Measurements from ENCODE around the gene ARHGDIG. TPM values are rescaled to one million over a fixed set of nuclear protein-coding genes. Genes with fewer than 3 reads are reported as not detected.
"Not testable (repeated sequence)": the region's sequence is repeated elsewhere in the genome, so short reads cannot be mapped to it uniquely, and the experiment has no call there.

The ARHGDIG gene
- total RNA-seq, 1 donor from 2014 or later, result not detected

GRCh38 chr16:252366-253337, 27.7 kb upstream of the ARHGDIG start:
- H3K4me3 Mint-ChIP-seq (ENCODE audit: unreplicated experiment), result no peak overlapping the region
- no peak for DNase-seq (ENCODE audit: low spot score)
- peaks cover 17% of the 10 kb centered on the region for H3K4me1 Mint-ChIP-seq (ENCODE audit: unreplicated experiment)
- H3K36me3 Mint-ChIP-seq (ENCODE audit: low read depth, unreplicated experiment), result peaks cover 9% of the 10 kb centered on the region
- no peak for TF ChIP-seq CTCF (IDR thresholded peaks at IDR 0.05; ENCODE audit: unreplicated experiment)
- H3K27me3 Mint-ChIP-seq (ENCODE audit: unreplicated experiment), result peaks cover 7% of the 10 kb centered on the region
- H3K27ac Mint-ChIP-seq (ENCODE audit: unreplicated experiment), result no peak overlapping the region
- no peaks in the 10 kb centered on the region for H3K9me3 Mint-ChIP-seq (ENCODE audit: unreplicated experiment)

GRCh38 chr16:253833-254232, 26.6 kb upstream of the ARHGDIG start:
- peaks cover 6% of the 10 kb centered on the region for H3K27me3 Mint-ChIP-seq (ENCODE audit: unreplicated experiment)
- peak; percentile 12 for DNase-seq (ENCODE audit: low spot score)
- H3K27ac Mint-ChIP-seq (ENCODE audit: unreplicated experiment), result peak overlapping the region; percentile 72
- TF ChIP-seq CTCF (IDR thresholded peaks at IDR 0.05; ENCODE audit: unreplicated experiment), result no peak
- H3K36me3 Mint-ChIP-seq (ENCODE audit: low read depth, unreplicated experiment), result peaks cover 9% of the 10 kb centered on the region
- no peaks in the 10 kb centered on the region for H3K9me3 Mint-ChIP-seq (ENCODE audit: unreplicated experiment)
- no peak overlapping the region for H3K4me3 Mint-ChIP-seq (ENCODE audit: unreplicated experiment)
- peaks cover 17% of the 10 kb centered on the region for H3K4me1 Mint-ChIP-seq (ENCODE audit: unreplicated experiment)

DNA sequence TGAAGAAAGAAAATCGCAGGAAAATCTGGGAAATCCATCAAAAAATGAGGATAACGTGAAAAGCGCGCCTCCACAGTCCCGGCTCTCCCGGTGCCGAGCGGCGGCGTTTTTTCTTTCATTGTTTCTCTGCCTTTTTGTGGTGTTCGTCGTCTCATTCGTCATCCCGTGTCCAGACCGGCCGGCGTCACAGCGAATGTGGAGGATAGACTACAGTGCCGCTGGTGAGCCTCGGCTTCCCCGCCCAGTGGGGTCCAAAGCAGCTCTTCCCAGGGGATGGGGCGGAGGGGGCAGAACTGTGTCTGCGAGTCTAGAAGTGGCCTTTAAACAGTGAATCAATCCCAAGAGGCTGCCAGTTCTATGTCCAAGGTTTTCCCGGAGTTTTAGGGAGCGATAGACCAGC, 25.9 kb upstream of the ARHGDIG start:
- H3K27me3 Mint-ChIP-seq (ENCODE audit: unreplicated experiment), result peaks cover 6% of the 10 kb centered on the region
- no peaks in the 10 kb centered on the region for H3K9me3 Mint-ChIP-seq (ENCODE audit: unreplicated experiment)
- no peak for DNase-seq (ENCODE audit: low spot score)
- peaks cover 17% of the 10 kb centered on the region for H3K4me1 Mint-ChIP-seq (ENCODE audit: unreplicated experiment)
- no peak overlapping the region for H3K27ac Mint-ChIP-seq (ENCODE audit: unreplicated experiment)
- no peak for TF ChIP-seq CTCF (IDR thresholded peaks at IDR 0.05; ENCODE audit: unreplicated experiment)
- no peak overlapping the region for H3K4me3 Mint-ChIP-seq (ENCODE audit: unreplicated experiment)
- peaks cover 9% of the 10 kb centered on the region for H3K36me3 Mint-ChIP-seq (ENCODE audit: low read depth, unreplicated experiment)

DNA sequence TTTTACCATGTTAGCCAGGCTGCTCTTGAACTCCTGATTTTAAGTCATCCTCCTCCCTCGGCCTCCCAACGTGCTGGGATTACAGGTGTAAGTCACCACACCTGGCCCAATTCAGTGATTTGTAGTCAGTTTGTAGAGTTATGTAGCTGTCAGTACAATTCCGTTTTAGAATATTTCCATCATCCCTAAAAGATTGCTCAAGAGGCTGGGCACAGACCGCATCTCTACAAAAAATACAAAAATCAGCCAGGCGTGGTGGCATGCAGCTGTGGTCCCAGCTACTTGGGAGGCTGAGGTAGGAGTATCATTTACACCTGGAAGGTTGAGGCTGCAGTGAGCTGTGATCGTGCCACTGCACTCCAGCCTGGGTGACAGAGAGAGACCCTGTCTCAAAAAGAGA, 25.2 kb upstream of the ARHGDIG start:
- peaks cover 9% of the 10 kb centered on the region for H3K36me3 Mint-ChIP-seq (ENCODE audit: low read depth, unreplicated experiment)
- peak overlapping the region; percentile 59 for H3K4me3 Mint-ChIP-seq (ENCODE audit: unreplicated experiment)
- H3K9me3 Mint-ChIP-seq (ENCODE audit: unreplicated experiment), result no peaks in the 10 kb centered on the region
- DNase-seq (ENCODE audit: low spot score), result no peak
- H3K27ac Mint-ChIP-seq (ENCODE audit: unreplicated experiment), result no peak overlapping the region
- H3K4me1 Mint-ChIP-seq (ENCODE audit: unreplicated experiment), result peaks cover 16% of the 10 kb centered on the region
- no peak for TF ChIP-seq CTCF (IDR thresholded peaks at IDR 0.05; ENCODE audit: unreplicated experiment)
- peaks cover 6% of the 10 kb centered on the region for H3K27me3 Mint-ChIP-seq (ENCODE audit: unreplicated experiment)

- H3K4me1 Mint-ChIP-seq (ENCODE audit: unreplicated experiment); H3K4me3 Mint-ChIP-seq (ENCODE audit: unreplicated experiment); H3K9me3 Mint-ChIP-seq (ENCODE audit: unreplicated experiment); H3K27me3 Mint-ChIP-seq (ENCODE audit: unreplicated experiment); H3K27ac Mint-ChIP-seq (ENCODE audit: unreplicated experiment); DNase-seq (ENCODE audit: low spot score): not testable (repeated sequence)
- H3K36me3 Mint-ChIP-seq (ENCODE audit: low read depth, unreplicated experiment), result peaks cover 22% of the 10 kb centered on the region
Measured at GRCh38 chr16:258091-258490, 22.3 kb upstream of the ARHGDIG start.
